Dedifferentiated amniotic fluid mesenchymal stem cell (primary cell): ENCODE data around the gene HIGD2A.
A peak's percentile ranks its signal among the peaks of the same experiment; 100 is the strongest.

Experiments
- DNase-seq: peaks from one replicate; pipeline ENCODE4 v3.0.0-alpha.2; 2016; ENCODE audit errors: extremely low spot score

Gene HIGD2A, protein sequence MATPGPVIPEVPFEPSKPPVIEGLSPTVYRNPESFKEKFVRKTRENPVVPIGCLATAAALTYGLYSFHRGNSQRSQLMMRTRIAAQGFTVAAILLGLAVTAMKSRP

DNA sequence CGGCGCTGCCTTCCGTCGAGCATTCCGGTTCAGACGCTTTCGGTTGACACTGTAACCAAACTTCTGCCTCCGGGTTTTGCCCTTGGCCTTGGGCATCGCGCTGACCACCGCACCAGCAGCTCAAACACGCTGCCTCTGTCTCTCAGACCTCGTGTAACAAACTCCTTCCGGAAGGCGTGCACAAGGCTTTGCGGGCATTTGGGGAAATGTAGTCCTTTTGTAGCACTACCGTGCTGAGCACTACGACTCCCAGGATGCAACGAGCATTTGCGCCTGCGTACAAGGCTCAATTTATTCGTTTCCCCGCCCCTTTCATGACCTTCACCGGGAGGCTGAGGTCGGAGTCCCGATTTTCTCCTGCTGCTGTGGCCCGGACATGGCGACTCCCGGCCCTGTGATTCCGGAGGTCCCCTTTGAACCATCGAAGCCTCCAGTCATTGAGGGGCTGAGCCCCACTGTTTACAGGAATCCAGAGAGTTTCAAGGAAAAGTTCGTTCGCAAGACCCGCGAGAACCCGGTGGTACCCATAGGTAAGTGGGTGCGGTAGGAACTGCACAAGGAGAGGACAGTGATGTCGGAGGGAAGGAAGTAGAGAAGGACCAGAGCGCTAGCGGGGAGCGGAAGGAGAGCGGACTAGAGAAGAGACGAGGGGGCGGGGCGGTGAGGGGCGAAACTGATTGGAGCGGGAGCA, at the start of gene HIGD2A, which contains the start of gene NOP16:
TSS of gene HIGD2A (plus strand) at position 308 of the 691 bp plus-strand sequence. CDS start at position 377, 69 bp downstream.
TSS of gene NOP16 (minus strand) at position 155 of the 691 bp plus-strand sequence. CDS start at position 96, 59 bp downstream.
- peak; percentile 99 for DNase-seq

DNA sequence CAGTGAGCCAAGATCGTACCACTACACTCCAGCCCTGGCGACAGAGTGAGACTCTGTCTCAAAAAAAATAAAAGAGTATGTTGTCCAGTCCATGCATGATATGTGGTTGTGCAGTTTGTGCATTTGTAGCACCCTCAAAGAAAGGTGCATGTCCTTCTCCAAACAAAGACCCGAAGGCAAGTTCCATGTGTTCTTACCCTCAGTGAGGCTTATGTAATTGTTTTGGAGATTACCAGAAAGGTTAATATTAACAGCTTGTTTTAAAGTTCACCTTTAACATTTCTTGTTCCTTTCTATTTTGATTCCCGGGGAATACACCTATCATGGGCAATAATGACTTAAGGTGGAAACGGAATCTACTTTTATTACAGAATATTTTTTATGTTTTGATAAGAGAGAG, 49.2 kb upstream of the HIGD2A start:
- DNase-seq: no peak

DNA sequence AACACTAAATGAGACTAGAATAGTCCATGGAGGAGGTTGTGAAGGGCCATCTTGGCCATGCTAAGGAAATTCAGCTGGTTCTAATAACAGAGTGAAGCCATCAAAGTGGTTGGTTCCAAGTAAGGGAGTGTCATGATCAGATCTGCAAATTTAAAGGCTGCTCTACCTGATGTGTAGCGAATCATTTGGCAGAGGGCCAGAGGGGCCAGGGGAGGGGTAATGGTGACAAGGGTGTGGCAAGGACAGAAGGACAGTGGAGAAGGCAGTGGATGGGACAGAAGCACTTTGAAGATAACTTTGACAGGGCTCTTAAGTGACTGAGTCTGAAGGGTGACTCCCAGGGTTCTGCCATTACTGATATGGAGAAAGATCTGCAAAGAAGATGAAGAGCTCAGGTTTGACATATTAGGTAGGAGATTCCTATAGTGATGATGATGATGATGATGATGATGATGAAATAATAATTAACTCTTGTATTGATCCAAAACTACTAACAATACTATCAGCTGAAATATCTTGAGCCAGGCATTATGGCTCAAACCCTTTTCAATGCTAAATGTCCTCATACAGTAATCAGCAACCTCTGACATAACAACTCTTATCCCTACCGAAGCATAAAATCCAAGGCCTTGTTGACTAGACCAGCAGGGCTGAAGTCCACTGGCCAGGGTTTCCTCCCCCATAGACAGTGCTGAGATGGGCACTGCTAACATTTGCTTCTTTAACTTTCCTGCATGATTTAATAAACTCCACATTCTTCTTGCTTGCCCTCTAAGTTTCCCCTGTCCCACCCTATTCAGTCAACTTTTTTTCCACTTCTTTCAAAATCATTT, 47.0 kb upstream of the HIGD2A start:
- no peak for DNase-seq

DNA sequence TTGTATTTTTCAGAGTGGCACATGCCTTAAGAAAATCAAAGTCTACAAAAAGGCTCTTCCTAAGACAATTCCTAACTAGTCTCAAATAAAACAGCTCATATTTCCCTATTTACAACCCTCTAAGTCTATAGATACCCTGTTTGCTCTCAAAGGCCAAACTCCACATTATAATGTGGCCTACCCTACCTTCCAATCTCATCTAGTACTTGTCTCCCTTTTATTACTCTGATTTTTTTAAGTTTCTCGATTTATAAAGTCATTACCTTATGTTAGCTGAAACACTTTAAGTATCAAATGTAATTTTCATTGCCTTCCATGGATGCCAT, 46.4 kb upstream of the HIGD2A start:
- DNase-seq: no peak

DNA sequence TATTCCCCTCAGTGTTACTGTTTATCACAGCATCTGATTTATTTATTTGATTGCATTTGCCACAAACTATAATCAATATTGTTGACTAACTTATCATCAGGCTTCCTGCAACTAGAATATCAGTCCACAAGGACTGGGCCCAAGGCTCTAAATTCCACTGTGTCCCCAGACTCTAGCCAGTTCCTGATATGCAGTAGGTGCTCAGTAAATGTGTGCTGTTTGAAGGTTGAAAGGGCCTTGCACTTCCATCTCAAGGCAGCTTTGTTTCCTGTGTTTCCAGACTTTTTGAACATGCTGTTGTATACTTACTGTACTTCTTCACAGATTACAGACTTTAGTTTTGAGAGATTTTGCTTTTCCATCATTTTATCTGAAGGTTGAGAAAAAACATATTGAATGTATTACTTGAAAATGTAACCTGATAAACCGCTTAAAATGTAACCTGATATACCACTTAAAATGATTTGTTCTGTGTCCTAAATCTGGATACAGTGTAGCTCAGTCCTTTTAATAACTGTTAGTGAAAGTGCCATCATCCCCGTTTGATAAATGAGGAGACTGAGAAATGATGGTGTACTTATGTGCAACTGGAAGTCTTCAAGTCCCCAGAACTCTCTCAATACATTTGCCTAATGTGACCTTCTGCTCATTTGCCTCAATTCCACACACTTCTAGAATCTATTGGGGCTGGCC, 45.6 kb upstream of the HIGD2A start:
- DNase-seq: no peak

DNA sequence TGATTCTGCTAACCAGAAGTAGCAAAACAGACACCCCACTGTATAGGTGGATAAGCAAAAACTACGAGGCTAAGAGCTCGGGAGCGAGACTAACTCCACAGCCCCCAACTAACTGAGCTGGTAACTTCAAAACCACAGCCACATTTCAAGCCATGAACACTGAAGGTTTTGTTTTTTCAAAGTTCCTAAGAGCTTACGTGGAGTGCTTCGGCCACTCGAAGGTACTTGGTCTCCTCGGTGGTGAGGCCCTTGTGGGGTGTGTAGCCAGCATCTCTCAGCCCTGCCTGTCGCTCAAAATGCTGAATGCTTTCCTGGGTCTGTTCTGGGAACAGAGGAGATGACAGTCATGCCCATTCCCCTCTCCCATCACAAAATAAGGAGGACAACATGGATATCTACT, 38.1 kb upstream of the HIGD2A start:
- DNase-seq: no peak

DNA sequence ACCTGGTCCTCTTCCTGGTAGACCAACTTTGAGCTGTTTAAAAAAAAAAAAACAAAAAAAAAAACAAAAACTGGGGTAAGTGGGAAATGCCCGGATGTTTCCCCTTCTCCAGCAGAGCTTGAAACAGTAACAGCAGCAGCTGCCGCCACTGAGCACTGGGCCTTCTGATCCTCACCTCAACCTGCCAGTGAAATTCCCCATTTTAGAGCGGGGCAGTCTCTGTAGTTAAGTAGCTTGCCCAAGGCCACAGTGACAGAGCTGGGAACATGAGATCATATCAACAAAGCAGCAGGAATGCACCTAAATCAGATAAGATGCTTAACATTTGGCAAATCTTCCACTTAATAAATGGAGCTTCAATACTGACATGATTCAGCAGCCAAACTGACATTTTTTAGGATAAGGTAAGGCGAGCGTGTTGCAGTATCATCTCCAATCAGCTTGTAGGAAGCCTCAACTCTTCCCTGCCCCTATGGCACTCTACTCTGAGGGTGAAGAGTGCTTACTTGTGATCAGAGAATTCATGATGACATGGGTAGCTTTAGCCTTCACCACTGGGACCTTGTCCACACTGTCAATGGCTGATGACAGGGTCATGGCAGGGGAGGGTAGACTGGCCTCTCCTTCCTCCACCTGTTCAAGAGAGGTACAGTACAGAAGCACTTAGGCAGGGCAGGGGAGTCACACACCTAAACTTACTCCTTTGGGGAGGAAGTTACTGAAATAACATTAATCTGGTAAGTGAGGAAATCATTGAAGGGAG, 36.3 kb upstream of the HIGD2A start:
- DNase-seq: no peak

DNA sequence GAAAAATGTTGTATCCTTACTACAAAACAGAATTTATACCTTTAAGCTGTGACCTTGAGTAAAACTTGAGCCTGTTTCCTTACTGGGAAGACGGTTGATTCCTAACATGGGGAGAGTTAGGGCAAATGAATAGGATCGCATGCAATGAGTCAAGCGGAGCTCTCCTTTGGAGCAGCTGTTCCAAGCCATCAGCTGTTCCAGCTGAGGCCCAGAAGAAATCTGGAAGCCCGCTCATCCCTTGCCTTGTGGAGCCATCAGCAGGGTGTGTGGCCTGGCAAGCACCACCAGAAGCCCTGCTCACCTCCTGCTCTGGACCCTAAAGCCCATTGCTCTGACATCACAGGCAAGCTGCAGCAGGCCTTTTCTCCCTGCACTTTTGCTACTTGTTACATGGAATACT, 35.0 kb upstream of the HIGD2A start:
- DNase-seq: no peak

DNA sequence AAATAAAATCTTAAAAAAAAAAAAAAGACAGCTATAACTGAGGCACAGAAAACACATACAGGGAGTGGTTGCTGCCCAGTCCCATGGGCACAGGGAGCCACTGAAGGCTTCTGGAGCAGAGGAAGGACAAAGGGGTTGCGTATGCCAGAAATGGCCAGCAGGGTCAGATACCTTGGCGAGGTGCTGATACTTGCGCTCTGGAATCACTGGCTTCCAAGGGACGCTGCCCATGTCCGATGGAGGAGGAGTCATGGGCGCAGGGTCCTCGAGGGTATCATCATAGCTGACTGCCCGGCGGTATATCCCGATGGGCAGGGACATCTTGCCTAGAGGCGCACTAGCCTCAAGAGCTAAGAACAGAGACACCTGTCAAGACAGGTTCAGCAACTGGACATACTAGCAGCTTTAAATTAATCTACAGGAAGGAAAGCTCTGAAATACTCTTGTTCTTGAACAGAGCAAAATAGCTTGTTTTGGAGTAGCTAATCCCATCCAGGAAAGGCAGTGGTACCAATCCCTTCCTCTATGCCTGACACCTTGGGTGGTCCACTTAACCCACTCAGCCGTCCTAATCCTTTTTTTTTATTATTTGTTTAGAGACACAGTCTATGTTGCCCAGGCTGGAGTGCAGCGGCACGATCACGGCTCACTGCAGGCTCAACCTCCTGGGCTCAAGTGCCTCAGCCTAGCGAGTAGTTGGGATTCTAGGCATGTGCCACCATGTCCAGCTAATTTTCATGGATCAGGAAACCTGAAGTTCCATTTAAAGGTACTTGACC, 33.0 kb upstream of the HIGD2A start:
- no peak for DNase-seq

DNA sequence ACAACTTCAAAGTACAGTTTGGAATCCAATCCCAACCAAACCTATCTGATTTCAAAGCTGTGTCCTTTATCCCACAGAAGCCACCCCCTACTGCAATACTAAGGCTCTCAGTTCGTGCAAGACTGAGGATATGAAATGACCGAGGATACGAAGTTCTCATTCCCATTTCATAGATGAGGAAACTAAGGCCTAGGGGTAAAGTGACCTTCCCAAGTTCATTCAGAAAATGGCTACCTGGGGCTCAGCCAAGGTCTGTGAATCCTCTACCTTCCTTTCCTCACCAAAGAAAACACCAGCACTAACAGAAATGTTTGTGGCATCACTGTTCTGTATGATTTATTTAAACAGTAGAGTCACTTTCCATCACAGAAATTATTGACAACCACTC, 32.4 kb upstream of the HIGD2A start:
- no peak for DNase-seq

DNA sequence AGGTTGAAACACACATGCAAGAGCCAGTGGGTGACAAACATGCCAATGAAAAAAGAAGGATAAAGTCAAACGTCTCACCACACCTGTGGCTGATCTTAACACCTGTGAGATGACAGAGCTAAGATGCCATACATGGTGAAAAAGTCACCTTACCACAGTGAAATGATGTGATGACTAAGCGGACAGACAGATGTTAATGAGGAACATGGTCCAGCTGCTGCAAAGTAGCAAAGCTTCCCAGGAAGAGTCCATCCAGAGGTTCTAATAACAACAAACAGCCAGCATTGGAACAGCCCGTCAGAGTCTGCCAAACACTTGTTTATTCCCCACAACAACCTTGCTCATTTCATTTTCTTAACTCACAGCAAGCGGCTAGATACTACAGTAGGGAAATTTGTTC, 28.9 kb upstream of the HIGD2A start:
- no peak for DNase-seq

DNA sequence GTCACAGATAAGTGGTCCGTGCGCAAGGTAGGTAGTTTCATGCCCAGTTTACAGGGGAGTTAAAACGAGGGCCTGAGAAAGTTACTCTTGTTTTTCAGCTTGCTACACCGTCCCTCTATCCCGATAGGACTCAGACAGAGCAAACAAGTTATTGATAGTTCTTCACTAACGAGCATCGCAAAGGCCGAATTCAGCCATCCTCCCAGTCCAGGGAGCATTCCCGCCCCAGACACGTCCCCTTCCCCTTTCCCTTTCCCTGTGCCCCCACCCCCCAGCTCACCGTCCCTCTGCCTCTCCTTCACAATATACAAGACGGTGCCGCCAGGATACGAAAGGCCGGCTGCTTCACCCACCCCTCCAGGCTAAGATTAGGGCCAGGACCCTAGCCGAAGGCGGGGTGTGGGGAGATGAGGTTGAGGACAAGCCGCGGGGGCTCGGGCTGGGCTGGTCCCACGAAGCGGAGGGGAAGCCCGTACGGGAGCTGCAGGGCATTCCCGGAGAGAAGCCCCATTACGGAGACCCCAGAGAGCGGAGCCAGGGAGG, 27.6 kb upstream of the HIGD2A start:
- DNase-seq: no peak

DNA sequence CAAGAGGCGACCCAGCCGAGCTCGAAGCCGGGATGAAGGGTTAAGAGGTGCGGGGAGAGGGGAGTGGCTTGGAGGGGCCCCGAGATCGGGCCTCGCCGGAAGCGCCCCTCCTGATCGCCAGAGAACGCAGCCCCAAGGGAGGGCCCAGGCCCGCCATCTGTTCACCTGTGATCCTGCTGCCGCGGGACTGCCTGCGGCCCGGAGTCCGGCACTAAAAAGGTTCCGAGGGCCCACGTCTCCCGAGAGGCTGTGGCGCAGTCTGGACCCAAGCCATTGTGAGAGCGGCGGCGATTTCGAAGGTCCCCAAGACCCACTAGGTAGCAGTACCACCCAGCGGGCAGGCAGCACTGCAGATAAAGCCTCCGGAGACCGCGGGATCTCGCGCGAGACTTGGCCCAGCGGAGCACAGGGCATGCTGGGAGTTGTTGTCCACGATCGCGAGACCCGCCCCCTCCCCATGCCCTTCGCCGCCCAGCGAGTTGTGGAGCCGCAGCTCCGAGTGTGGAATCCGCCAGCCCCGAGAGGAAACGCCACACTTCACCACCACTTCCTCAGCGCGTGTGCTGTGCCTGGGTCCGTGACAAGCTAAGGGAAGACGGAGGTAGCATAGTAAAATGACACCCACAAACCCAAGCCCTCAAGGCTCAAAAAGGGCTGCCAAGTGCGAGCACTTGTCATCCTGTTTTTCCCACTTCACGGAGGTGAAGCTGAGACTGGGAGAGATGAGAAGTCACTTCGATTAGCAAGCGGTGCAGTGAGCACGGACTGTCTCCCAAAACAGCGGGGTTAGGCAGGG, 26.9 kb upstream of the HIGD2A start, which contains the start of gene KIAA1191:
TSS of gene KIAA1191 (minus strand) at position 328 of the 796 bp plus-strand sequence. CDS start 2,256 bp downstream, outside the sequence.
- DNase-seq: peak; percentile 93

DNA sequence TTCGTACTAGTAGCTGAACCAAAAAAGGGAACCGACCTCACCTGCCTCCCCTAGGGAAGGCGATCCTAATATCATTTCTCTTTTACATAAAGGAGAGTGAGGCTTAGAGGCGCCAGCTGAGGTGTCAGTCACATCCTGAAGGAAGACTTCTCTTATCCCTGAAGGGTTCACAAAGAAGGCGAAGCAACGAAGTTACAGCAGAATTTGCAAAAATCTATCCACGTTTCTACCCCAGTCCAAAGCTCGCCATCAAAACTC, 26.4 kb upstream of the HIGD2A start:
- no peak for DNase-seq

DNA sequence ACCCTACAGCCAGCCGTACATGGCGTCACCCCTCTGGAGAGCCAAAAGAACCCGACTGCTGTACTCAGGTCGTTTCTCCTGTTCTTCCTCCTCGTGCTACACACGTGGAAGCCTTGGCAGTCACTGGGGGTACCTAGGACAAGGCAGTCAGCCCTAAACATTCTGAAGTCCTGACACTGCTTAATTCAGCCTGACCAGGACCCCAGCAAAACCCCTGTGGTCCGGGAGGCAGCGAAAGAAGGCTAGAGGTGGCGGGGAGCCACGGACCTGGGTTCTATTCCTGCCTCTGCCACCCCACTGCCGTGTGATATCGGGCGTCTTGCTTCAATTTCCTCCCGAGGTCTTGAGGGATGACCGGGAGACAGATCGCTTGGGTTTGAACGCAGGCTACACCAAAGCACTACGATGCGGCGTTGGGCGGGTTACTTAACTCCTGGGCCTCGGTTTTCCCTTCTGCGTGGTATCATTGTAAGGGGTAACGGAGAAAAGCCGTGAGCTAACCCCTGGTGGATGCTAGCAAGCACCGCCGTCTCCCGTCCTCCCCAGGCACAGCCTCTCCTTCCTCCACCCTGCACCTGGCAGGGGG, 23.7 kb upstream of the HIGD2A start:
- DNase-seq: no peak

DNA sequence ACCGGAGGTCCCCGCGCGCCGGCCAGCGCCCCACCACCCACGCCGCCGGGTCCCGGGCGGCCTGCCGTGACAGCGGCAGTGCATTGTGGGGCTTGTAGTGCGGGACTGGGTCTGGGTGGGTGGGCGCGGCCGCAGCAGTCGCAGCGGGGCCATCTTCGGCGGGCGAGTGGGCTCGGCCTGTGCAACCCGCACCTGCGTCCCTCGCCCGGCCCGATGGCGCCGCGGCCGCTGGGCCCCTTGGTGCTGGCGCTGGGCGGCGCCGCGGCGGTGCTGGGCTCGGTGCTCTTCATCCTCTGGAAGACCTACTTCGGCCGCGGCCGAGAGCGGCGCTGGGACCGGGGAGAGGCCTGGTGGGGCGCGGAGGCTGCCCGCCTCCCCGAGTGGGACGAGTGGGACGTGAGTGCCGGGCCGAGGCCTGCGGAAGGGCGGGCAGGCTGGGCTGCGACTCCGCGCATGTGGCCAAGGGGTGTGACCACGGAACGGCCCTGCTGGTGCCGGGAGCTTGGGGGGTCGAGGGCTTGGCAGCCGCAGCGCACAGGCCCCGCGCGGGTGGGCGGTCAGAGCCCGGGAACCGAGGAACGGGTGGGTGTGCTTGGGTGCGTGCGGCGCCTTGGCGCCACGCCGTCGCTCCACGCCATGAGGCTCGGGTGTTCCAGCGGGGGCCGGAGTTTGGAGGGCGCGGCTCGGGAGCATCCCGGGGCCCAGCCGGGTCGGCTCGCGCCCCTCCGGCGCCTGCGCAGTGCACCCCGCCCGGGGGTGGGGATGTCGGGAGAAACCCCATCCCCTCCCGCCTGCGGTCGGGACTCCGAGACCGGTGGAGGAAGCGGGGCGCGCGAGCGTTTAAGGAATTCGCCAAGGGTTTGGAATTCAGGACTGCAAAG, 23.0 kb upstream of the HIGD2A start, which contains the start of gene ARL10:
TSS of gene ARL10 (plus strand) at position 137 of the 881 bp plus-strand sequence. CDS start at position 214, 77 bp downstream.
- DNase-seq: peak; percentile 45

DNA sequence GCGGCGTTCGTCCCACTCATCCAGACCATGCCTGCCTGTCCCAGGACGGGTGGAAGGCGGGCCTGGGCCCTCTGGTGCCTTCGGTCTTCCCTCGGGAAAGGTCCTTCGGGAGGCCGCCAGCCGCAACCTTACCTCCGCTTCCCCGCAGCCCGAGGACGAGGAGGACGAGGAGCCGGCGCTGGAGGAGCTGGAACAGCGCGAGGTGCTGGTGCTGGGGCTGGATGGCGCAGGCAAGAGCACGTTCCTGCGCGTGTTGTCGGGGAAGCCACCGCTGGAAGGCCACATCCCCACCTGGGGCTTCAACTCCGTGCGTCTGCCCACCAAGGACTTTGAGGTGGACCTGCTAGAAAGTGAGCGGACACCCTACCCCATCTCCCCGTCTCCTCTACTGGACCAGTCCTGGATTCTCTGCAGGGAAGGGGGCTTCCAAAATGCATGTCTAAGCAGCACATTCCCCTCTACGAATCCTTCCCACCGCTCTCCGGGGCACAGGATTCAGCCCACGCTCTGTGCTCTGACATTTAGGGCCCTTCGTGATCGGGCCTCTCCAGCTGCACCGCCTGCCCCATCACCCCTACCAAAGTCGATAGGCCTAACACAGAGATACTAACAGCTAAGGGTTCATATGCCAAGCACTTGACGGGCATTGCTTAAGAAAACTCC, 22.2 kb upstream of the HIGD2A start:
- DNase-seq: no peak

DNA sequence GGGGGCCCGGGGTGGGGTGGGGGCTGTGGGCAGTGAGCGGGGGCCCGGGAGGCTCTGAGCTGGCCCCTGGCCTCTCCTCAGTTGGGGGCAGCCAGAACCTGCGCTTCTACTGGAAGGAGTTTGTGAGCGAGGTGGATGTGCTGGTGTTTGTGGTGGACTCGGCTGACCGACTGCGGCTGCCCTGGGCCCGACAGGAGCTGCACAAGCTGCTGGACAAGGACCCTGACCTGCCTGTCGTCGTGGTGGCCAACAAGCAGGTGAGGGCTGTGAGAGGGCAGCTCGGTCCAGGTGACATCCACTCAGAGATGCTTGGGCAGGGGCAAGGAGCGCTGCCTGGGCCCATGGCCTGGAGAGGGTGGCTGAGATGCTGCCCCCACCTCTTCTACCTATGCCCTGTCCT, 19.8 kb upstream of the HIGD2A start:
- DNase-seq: no peak
